Umbilical cord (tissue), 2 donors: ENCODE measurements around the gene ALK. TPM values are rescaled to one million over a fixed set of nuclear protein-coding genes. Genes with fewer than 3 reads are reported as not detected.

Experiments
- DNase-seq: peaks from one replicate; pipeline ENCODE4 v3.0.0-alpha.2; 2015; ENCODE audit warnings: low spot score
- total RNA-seq: library from RNA; depleted of rRNA; stranded (reverse); fragments of >200 nt; gene quantifications from one replicate; pipeline ENCODE4 v1.2.3, GENCODE V29; 2014; ENCODE audit warnings: low replicate concordance; ENCODE audit not compliant: insufficient read depth

Gene ALK
- total RNA-seq, 1 donor from 2014 or later, result 1.2 TPM

DNA sequence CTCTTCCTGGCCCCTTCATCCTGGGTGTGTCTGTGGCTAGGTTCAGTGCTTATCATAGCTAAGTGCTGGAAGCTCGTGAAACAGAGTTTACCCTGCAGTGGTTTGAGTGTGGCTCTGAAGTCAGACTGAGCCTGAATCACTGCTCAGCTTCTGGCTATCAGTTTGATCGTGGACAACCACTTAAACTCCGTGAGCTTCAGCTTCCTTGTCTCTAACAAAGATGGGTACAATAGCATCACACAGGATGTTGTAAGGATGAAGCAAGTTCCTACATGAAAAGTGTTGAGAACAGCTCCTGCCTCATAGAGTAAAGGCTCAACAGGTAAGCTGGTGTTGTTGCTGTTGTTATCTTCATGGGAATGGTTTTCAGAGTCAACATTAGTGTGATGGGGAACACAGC, 595.8 kb downstream of the ALK start:
- DNase-seq, result no peak

DNA sequence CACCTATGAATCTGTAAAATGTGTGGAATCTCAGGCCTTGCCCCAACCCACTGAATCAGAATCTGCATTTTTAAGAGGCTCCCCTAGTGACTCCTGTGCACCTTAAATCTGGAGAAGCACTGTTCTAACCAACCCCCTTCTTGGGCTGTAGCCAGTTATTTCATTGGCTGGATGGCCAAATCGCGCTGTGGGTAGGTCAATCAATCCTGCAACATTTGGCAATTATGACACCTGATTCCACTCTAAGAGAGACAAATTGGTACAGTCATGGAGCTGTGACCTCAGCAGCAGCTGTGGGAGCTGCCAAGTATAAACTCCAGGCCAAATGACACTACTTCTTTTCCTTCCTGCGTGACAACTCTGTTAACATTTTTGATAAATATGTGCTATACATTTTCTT, 597.4 kb downstream of the ALK start:
- DNase-seq, result no peak

DNA sequence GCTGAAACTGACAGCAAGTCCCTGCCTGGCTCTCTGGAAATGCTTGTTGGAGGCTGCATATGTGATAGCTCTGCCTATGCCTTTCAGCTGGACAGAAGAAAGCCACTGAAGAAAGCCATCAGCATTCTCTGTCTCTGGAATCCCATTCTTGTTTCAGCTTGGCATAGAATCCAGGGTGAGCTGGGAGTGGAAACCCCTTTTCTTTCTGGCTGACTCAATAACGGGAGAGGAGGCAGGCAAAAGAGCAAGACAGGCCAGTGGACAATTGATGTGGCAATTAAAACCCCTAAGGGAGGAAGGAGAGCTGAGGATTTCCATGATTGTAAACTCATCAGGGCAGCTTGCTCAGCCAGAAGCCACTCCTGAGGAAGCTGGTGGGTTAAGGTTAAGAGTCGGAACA, 598.1 kb downstream of the ALK start:
- no peak for DNase-seq

DNA sequence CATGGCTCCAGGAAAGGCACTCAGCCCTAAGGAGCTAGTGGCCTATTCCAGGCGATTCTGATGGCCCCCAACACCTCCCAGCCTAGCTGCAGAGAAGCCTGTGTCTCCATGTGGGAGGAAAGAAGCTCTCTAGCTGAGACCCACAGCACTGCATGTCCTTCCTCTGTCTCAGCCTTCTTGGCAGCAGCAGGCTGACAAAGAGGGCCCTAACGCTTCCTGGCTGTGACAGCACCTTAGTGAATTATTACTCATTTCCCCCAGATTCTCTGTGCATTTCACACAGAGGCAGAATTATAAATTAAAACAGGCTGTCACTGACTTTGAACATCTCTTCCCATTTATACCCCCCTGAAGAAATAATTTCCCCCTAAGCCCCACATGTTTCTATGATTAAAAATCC, 599.4 kb downstream of the ALK start:
- DNase-seq, result no peak

DNA sequence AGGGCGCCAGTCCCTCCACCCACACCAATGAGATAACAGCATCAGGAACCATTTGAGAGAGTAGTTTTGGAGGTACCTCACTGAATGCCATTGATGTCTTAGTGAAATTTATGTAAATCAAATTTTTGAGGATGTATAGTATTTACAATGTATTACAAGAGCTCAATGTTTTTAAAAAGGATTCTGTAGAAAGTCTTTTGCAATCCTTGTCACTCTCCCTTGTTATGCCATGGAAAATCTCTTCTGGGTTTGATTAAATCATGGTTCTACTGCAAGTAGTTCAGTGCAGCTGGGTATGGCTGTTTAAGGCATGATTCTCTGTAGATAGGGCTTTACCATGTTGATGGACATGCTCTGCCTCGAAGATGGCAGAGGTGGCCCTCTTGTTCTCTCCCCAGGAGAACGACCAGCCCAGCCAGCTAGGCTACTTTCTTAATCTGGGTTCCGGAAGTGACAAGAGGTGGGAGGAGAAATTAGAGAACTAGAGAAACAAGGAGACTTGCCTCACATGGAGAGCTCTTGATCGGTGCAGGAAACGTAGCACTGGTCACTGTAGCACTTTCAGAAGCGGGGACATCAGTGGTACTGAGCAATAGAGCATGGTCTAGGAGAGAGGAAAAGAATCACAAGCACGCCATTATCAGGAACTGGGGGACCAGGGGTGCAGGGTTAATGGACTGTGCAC, 603.4 kb downstream of the ALK start:
- DNase-seq, result no peak

DNA sequence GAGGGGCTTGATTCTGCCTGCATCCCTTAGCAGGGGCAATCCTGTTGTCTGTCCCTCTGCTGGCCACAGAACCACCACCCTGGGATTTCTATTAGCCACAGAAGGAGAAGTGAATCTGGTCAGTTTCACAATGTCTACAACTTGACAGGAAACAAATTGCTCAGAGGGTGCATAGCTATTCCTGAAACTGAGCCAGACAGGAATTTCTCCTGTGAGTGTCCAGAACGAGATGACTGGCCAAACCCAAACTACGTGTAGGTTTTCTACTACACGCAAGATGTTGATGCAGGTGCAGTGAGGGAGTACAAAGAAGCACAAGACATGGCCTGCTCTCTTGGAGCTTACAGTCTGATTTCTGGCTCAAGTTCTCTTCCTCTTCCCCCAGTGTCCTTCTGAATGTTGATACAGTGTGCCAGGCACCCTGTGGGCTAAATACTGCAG, 604.3 kb downstream of the ALK start:
- peak; percentile 15 for DNase-seq

DNA sequence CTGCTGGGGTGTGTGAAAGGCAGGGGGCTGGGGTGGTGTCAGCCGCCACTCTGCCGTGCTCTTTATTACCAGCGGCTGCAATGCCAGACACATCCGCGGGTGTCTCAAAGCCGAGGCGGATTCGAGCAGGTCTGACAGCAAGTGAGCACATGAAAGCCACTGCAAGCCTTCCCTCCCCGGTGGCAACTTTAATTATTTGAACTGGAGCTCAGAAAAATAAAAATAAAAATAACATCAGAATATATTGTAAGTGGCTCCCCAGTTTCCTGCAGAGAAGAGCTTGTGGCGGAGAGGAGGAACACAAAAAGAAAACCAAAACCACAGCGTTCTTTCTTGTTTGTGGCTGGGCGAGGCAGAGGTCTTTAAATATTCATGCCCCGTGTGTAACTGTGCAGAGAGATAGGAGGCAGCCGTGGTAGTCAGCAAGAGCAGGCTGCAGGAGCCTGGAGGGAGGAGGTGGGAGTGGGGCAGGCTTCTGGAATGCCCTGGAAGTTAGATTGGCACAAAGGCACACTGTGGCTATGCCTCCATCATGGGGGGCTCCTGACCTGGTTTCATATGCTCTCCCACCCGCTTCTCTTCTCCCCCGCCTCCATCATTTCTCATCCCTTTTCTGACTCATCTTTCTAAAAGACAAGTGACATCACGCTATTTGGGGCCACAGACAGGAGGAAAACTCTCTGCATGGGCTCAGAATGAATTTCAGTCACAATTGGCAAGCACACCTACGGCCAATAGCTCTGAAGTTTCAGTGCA, 606.4 kb downstream of the ALK start:
- DNase-seq, result peak; percentile 39

DNA sequence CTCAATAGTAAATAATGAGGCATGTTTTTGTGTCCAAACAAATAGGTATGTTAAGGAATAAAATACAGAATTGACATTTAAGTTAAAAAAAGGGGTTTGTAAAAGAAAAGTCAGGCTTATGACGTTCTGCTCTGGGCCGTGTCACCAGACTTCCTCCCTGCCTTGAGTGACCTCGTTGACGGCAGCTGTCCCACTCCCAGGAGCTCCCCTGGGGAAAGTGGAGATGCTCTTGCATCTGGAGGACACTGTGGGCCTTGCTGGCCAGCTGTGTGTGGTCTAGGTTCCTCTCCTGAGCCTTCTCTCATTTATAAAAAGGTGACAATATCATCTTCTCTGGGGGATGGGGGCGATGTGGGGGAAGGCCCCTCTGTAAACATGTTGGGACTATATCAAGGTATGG, 609.9 kb downstream of the ALK start:
- no peak for DNase-seq

DNA sequence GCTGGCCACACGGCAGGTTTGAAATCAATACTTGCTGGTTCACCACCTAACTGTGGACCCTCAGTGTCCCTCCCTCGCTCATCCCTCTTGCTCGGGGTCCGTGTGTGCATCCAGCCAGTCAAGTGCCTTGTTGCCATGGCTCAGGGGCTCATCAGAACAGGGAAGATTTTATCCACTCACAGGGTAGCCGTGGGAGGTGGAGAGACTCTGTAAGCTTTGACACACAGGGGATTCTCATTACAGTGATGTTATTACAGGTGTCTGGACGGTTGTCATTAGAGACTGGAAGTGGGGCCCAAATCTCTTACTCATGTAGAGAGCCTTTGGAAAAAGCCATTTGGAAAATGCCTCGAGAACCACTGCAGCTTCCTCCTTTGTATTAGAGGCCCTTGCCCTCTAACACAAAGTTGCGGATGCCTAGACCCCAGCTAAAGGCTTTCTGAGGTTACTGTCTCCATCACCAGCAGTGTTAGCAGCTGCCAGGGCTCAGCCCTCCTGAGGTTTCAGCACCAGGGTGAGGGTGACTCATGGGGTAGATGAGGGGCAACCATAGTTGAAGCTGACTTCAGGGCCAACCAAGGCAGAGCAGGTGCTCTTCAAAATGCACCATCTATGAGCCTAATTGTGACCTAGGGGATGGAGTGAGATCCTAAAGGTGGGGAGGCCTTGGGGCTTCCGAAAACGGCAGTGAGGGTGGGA, 610.6 kb downstream of the ALK start:
- no peak for DNase-seq

DNA sequence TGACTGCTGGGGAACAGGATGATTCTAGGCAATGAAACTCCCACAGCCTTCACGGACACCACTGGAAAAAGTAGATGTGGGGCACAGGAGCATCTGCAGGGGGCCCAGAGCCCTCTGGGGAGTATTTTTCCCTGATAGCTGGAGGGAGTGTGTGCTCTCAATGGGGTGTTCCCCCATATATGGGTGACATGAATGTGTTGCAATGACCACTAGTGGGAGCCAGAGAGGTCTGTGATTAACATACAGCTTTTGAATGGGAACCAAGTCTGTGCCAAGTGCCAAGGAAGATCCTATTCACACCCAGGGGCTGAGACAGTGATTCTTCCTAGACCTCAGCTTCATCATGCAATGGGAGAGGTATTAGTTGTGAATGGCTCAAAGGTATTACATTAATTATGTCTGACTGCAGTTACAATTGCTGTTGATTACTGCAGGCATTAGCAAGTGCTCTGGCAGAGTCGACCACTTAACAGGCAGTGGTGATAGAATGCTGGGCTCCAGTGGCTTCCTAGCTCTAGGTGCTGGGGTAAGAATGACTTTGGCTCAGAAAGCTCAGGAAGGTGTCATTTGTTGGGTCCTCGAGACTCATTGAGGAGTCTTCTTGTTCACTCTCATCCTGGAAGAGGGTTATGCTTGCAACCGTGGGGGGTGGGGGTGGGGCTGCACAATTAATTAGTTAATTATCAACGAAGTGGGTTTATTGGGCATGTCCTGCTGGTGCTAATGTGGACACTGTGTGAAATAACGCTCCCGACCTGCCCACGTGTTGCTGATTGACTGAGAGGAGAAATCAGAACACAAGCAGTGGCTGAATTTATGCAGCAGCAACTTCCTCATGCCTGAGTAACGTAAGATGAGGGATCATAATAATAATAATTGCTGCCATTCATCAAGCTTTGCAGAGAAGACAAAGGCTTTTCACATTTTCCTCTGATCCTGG, 612.0 kb downstream of the ALK start:
- peak; percentile 55 for DNase-seq

DNA sequence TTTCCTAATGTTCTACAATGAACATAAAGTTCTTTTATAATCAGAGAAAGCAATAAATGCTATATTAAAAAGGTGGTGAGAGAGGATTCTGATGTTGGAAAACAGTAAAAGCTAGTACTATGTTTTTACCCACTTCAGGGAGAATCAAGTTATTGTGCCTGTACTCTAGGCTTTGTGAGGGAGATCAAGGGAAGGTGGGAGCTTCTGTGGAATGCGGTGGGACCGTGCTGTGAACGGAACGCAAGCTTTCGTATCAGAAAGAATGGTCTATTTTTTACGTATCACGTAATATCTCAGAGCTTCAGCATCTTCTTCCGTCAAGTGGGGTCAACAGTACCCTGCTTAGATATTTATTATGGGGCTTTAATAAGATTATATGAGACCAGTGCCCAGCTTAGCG, 613.0 kb downstream of the ALK start:
- no peak for DNase-seq

DNA sequence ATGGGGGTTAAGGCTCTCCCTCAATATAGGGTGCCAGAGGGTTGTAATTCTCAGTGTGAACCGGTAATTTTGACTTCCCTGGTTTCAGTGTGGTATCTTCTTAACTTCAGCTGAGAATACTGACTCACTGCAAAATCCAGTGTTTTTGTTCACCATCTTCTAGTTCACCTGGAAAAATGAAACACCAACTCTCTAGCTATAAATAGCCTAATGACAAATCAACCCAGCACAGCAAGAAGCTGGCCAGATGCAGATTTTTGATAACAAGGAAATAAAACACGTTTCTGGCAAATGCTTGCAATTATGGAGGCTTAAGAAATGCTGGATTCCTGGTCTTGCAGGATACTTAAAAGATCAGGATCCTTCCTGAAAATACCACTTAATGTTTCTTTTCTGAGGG, 613.9 kb downstream of the ALK start:
- DNase-seq, result no peak

DNA sequence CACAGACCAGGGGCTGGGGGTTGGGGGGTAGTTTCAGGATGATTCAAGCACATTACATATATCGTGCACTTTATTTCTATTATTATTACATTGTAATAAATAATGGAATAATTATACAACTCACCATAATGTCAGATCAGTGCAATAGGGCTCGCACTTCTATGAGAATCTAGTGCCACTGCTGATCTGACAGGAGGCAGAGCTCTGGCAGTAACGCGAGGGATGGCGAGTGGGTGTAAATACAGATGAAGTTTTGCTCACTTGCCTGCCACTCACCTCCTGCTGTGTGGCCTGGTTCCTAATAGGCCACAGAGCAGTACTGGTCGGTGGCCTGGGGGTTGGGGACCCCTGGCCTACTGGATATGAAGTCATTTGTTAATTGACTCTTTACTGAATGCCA, 615.6 kb downstream of the ALK start:
- no peak for DNase-seq

DNA sequence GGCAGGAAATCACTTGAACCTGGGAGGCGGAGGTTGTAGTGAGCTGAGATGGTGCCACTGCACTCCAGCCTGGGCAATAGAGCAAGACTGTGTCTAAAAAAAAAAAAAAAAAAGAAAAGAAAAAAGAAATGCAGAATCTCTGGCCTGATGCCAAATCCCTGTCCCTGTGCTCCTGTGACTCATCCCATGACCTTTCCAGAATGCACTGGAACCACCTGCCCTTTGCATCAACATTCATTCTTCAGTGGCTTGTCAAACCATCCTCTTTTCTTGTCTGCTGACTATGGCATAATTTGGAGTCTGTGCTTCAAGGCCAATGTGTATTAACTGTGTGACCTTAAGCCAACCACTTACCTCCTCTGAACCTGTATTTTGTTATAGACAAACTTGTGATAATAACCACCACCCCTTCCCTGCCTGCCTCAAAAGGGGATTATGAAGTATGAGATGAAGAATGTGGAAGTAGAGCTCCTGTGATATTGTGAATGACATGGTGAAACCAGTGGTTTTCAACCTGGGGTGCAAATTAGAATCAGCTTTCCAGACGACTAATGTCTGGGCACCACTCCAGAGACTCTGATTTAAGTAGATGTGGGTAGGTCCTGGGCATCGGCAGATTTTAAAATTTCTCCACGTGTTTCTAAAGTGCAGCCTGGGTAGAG, 616.9 kb downstream of the ALK start:
- DNase-seq, result no peak

DNA sequence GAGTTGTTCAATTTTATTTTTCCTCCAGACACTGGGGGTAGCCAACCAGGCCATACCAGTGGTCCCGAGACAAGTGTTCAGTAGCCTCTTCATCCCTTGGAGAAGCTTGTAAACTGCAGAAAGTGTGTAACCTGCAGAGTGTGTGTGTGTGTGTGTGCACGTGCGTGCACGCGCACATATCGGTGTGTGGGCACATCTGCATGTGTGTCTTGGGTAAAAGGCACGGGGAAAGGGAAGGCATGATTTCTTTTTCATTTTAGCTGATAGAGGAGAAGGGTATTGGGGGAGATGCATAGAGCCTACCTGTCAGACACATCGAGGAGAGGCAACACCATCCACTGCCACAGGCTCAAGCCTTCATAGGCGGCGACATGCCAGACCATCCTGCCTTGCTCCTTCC, 624.8 kb downstream of the ALK start:
- no peak for DNase-seq

DNA sequence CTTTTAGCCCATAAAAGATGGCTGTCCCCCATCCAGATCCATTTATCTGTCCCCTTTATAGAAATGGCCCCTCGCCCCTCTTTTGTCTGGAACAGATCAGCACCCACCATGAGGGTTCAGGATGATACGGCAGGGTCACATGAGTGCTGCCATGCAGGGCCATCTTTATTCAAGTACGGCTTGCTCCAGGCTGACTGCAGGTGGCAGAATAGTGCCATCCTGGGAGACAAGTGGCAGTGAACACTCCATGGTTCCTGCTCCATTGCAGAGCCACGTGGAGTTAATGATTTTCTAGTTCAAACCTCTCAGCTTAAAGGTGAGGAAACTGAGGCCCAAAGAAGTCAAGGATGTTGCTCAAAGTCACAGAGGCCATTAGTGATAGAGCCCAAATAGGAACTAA, 625.5 kb downstream of the ALK start:
- DNase-seq, result no peak

DNA sequence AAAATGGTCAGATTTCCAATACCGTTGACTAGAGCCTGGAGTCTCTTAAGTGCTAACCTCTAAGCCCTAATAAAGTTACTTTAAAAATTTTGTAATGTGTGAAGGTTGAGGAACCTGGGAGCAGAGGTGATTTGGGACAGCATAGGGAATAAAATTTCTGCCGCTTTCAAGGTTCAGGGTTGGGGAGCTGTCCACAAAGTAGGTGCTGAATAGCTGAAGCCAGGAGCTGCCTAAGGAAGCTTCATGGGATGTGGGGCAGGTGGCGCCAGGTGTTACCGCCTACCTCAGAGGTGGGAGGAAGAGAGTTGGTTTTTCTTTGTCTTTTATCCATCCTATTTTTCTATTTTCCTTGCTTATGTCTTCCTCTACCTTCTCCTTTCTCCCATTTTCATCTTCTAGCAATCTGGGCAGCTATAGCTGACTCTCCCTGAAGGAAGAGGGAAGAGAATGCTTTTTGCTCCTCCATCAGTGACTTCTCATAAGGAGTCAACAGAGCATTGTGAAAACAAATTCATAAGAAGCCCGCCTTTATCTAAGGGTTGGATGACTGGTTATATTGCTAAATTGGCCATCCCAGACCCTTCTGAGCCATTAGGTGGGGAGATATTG, 627.5 kb downstream of the ALK start:
- DNase-seq, result peak; percentile 32

DNA sequence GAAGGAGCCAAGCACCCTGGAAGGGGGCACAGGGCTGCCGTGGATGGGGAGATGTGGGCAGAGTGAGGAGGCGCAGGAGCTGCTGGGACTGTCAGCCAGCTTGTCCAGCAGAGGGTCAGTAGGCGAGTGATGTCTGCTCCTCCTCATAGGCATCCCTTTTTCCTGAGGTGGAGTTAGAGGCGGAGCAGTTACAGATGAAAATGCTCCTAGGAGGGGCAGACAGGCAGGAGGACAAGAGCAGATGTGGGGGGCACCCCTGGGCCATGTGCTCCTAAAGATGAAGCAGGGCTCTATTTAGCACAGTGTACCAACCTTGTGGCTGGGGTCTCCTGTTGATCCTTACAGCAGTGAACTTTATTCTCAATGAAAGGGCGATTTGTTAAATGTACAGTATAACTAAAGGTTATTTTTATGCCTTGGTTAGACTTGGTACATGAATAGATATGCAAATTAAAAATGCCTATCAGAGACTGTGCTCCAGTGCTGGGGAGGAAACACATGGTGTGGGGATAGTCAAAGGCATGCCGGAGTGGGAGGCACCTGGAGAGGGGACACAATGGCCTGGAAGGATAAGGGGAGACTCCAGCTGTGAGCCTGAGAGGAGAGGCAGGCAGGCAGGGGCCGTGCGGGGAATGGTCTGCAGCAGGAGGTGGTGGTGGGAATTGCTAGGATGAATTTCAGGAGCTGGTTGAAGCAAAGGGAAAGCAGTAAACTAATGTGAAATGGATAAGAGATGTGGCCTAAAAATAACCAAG, 630.9 kb downstream of the ALK start:
- DNase-seq, result no peak

DNA sequence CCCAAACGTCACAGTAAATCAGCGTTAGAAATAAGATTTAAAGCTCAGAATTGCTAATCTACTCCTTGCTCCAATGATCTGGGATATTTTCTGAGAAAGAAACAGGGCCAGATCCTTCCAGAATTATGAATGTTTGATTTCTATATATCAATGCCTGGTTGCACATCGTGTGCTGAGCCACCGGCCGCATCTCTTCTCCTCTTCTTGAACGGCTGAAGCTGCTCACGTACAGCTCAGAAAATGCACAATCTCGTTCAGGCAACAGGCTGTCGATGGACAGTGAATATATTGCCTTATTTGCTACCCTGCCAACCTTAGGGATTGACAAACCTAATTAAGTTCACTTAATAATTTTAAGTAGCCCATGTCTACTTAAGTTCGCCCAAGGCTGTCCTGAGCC, 636.7 kb downstream of the ALK start:
- no peak for DNase-seq

DNA sequence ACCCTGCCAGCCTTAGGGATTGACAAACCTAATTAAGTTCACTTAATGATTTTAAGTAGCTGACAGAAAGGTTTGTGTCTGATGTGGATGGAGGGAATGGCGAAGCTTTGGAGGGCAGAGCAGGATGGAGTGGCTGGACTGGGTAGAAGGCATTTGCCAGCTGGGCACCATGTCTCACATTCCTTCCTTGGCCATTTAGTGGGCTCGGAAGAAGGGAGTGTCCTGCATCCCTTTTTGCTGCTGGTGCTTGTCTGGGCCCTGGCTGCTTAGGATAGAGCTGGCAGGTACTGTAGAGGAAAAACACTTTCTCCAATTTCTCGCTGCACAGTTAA, 639.5 kb downstream of the ALK start:
- no peak for DNase-seq
